ENCODE results near the gene ABCF2.

ABCF2 gene

DNA sequence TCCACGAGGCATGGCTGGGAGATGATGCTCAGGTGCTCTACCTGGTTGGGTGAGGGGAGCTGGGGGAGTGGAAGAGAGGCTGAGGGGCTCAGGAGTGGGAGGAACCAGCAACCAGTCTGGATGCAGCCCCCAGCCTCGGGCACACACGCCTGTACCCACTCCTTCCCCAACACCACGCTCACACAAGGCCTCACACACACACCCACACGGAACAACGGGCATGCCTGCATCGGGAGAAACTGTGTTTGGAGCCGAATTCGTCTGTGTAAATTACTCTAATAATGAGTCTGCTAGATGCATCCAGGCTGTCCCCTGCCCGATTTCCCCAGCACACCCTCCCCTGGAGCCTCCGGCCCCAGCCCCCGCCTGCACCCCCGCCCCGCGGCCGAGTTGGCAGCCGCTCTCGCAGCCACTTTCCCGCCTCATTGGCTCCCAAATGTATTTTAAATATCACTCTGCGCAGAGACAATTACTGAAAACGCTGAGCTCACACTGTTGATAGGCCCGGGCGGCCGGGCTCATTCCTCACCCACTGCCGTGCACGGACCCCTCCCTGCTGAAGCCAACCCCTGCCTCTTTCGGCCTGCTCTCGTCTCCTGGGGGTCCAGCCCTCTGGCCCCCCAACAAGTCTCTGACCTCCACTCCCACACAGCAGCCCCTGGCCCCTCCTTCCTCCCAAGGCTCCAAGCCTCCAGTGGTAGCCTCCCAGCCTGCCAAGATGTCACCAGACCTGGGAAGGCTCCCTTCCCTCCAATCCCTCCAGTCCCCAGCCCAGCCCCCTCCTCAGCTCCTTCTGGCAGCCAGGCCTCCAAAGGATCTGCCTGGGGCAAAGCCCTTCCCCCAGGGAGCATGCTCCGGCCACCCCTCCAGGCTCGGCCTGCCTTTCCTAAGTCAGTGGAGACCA, 27.8 kb downstream of the ABCF2 start:
- no peak overlapping the region for H3K4me3 ChIP-seq (ENCODE audit: control insufficient read depth in 1 of 7, extremely low read depth in 1 of 7, insufficient read depth in 4 of 7, low read depth in 2 of 7, low read length in 6 of 7)
- no peak overlapping the region for H3K27ac ChIP-seq (ENCODE audit: insufficient read depth in 1 of 2, low read depth in 1 of 2, low read length in 2 of 2, poor library complexity in 1 of 2, severe bottlenecking in 2 of 2)
- ChIA-PET CTCF (interaction anchor here (0.8 to 1.6 kb wide), 5 partner anchors 8 to 75 kb away, joined by 3 to 4 read pairs (median 3); no protein-coding TSS in a partner anchor), POLR2A (no interaction called here)
- H3K4me1 ChIP-seq (ENCODE audit: control extremely low read depth in 1 of 4, control insufficient read depth in 4 of 4, insufficient read depth in 4 of 4, low read length in 3 of 4), result peaks cover 0 to 5% (median 0%) of the 10 kb centered on the region in 4 experiments
- H3K36me3 ChIP-seq (ENCODE audit: control insufficient read depth in 4 of 4, insufficient read depth in 4 of 4, low read length in 3 of 4), result no peaks in the 10 kb centered on the region
- WGBS (ENCODE audit: insufficient coverage), result 93% methylated on average over 23 of the region's 30 CpGs
- no peak for DNase-seq
- H3K27me3 ChIP-seq (replicated peaks in 2 of 5; ENCODE audit: control insufficient read depth in 4 of 5, insufficient read depth in 5 of 5, low read length in 4 of 5), result peaks cover 0 to 30% (median 21%) of the 10 kb centered on the region in 5 experiments
- no peaks in the 10 kb centered on the region for H3K9me3 ChIP-seq (ENCODE audit: control extremely low read depth in 1 of 5, control insufficient read depth in 4 of 5, insufficient read depth in 2 of 5, low read depth in 1 of 5, low read length in 4 of 5)

DNA sequence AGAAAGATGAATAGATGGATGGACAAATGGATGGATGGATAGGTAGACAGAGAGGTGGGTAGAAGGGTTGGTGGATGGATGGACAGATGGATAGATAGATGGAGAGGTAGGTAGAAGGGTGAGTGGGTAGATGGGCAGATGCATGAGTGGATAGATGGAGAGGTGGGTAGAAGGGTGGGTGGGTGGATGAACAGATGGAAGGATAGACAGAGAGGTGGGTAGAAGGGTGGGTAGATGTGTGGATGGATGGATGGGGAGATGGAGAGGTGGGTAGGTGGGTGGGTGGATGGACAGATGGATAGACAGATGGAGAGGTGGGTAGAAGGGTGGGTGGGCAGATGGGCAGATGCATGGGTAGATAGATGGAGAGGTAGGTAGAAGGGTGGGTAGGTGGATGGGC, 29.1 kb downstream of the ABCF2 start:
- Histone ChIP-seq H3K9me3 (ENCODE audit: control extremely low read depth in 1 of 5, control insufficient read depth in 4 of 5, insufficient read depth in 2 of 5, low read depth in 1 of 5, low read length in 4 of 5) (no peaks in the 10 kb centered on the region), H3K27ac (ENCODE audit: insufficient read depth in 1 of 2, low read depth in 1 of 2, low read length in 2 of 2, poor library complexity in 1 of 2, severe bottlenecking in 2 of 2) (no peak overlapping the region), H3K4me3 (ENCODE audit: control insufficient read depth in 1 of 7, extremely low read depth in 1 of 7, insufficient read depth in 4 of 7, low read depth in 2 of 7, low read length in 6 of 7) (no peak overlapping the region), H3K4me1 (ENCODE audit: control extremely low read depth in 1 of 4, control insufficient read depth in 4 of 4, insufficient read depth in 4 of 4, low read length in 3 of 4) (peaks cover 0 to 5% (median 0%) of the 10 kb centered on the region in 4 experiments), H3K27me3 (replicated peaks in 2 of 5; ENCODE audit: control insufficient read depth in 4 of 5, insufficient read depth in 5 of 5, low read length in 4 of 5) (peaks cover 0 to 21% (median 14%) of the 10 kb centered on the region in 5 experiments), H3K36me3 (ENCODE audit: control insufficient read depth in 4 of 4, insufficient read depth in 4 of 4, low read length in 3 of 4) (no peaks in the 10 kb centered on the region)
- CTCF ChIA-PET, result no interaction called here
- POLR2A ChIA-PET, result no interaction called here
- DNase-seq, result no peak

DNA sequence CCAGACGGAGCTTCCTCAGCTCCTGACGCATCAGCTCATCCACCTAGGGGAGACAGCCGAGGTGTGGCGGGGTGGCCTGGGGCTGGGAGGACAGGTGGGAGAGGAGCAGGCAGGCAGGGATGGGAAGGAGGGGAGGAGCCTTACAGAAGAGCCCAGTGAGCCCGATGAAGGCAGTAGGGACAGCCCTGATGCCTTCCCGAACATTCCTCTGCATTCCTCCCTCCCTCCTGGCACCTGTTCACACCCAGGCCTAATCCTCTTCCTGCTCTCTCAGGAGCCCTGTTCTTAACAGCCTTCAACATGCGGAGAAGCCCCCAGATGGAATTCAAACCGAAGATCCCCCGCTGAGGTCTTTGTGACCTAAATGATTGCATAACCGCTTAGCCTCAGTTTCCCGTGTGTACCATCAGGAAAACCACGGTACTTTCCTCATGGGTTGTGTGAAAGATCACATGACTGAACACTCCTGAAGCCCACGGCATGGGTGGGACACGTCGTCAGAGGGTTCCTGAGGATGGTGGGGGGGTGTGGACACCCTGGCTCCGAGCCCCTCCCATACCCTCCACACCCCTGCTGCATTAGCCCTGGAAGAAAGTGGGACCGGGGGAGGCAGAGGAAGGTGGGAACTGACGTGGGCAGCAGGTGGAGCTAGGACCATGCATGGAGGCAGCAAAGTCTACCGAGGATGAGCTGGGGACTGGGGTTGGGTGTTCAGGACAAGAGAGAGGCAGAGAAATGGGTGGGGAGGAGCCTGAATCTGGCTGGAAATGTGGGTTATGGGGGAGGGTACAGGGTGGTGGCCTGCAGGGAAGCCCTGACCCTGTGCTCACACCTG, 31.2 kb downstream of the ABCF2 start:
- H3K36me3 ChIP-seq (ENCODE audit: control insufficient read depth in 4 of 4, insufficient read depth in 4 of 4, low read length in 3 of 4), result no peaks in the 10 kb centered on the region
- H3K4me3 ChIP-seq (ENCODE audit: control insufficient read depth in 1 of 7, extremely low read depth in 1 of 7, insufficient read depth in 4 of 7, low read depth in 2 of 7, low read length in 6 of 7), result no peak overlapping the region
- 52% methylated on average over 8 of the region's 19 CpGs for WGBS (ENCODE audit: insufficient coverage)
- peaks cover 0 to 17% (median 14%) of the 10 kb centered on the region in 5 experiments for H3K27me3 ChIP-seq (replicated peaks in 2 of 5; ENCODE audit: control insufficient read depth in 4 of 5, insufficient read depth in 5 of 5, low read length in 4 of 5)
- CTCF ChIA-PET, result interaction anchor here (0.7 to 1.7 kb wide), 3 partner anchors 19 to 85 kb away, joined by 3 read pairs; no protein-coding TSS in a partner anchor
- DNase-seq, result peak in 1 of 3 donors; percentile 7
- POLR2A ChIA-PET, result no interaction called here
- H3K27ac ChIP-seq (ENCODE audit: insufficient read depth in 1 of 2, low read depth in 1 of 2, low read length in 2 of 2, poor library complexity in 1 of 2, severe bottlenecking in 2 of 2), result no peak overlapping the region
- peaks cover 0 to 5% (median 0%) of the 10 kb centered on the region in 4 experiments for H3K4me1 ChIP-seq (ENCODE audit: control extremely low read depth in 1 of 4, control insufficient read depth in 4 of 4, insufficient read depth in 4 of 4, low read length in 3 of 4)
- H3K9me3 ChIP-seq (ENCODE audit: control extremely low read depth in 1 of 5, control insufficient read depth in 4 of 5, insufficient read depth in 2 of 5, low read depth in 1 of 5, low read length in 4 of 5), result no peaks in the 10 kb centered on the region

DNA sequence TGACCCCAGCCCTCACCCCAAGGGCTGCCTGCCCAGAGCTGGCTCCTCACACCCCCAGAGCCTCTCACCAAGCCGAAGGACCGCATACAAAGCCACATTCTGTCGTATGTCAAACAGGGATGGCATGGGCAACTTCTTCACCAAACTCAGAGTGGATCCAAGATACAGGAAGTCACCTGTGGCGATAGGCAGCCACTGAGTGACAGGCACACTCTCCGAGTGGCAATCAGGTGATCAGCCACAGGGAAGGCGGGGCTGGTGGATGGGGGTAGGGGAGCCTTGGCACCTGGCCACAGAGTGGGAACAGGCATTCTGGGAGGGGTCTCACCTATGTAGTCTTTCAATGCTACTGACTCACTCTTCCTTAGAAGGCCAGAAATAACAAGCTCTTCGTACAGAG, 32.8 kb downstream of the ABCF2 start:
- no peak for DNase-seq
- Histone ChIP-seq H3K9me3 (ENCODE audit: control extremely low read depth in 1 of 5, control insufficient read depth in 4 of 5, insufficient read depth in 2 of 5, low read depth in 1 of 5, low read length in 4 of 5) (no peaks in the 10 kb centered on the region), H3K27ac (ENCODE audit: insufficient read depth in 1 of 2, low read depth in 1 of 2, low read length in 2 of 2, poor library complexity in 1 of 2, severe bottlenecking in 2 of 2) (no peak overlapping the region), H3K27me3 (replicated peaks in 2 of 5; ENCODE audit: control insufficient read depth in 4 of 5, insufficient read depth in 5 of 5, low read length in 4 of 5) (peaks cover 0 to 20% (median 14%) of the 10 kb centered on the region in 5 experiments), H3K36me3 (ENCODE audit: control insufficient read depth in 4 of 4, insufficient read depth in 4 of 4, low read length in 3 of 4) (no peaks in the 10 kb centered on the region), H3K4me1 (ENCODE audit: control extremely low read depth in 1 of 4, control insufficient read depth in 4 of 4, insufficient read depth in 4 of 4, low read length in 3 of 4) (peaks cover 0 to 5% (median 0%) of the 10 kb centered on the region in 4 experiments), H3K4me3 (ENCODE audit: control insufficient read depth in 1 of 7, extremely low read depth in 1 of 7, insufficient read depth in 4 of 7, low read depth in 2 of 7, low read length in 6 of 7) (no peak overlapping the region)
- POLR2A ChIA-PET, result interaction anchor here (0.6 kb wide), 1 partner anchor 13 kb away, joined by 3 read pairs; no protein-coding TSS in a partner anchor
- WGBS (ENCODE audit: insufficient coverage), result 38% methylated on average over 3 of the region's 7 CpGs
- CTCF ChIA-PET, result interaction anchor here (0.8 to 1.7 kb wide), 2 partner anchors 26 to 83 kb away, joined by 3 read pairs; no protein-coding TSS in a partner anchor

DNA sequence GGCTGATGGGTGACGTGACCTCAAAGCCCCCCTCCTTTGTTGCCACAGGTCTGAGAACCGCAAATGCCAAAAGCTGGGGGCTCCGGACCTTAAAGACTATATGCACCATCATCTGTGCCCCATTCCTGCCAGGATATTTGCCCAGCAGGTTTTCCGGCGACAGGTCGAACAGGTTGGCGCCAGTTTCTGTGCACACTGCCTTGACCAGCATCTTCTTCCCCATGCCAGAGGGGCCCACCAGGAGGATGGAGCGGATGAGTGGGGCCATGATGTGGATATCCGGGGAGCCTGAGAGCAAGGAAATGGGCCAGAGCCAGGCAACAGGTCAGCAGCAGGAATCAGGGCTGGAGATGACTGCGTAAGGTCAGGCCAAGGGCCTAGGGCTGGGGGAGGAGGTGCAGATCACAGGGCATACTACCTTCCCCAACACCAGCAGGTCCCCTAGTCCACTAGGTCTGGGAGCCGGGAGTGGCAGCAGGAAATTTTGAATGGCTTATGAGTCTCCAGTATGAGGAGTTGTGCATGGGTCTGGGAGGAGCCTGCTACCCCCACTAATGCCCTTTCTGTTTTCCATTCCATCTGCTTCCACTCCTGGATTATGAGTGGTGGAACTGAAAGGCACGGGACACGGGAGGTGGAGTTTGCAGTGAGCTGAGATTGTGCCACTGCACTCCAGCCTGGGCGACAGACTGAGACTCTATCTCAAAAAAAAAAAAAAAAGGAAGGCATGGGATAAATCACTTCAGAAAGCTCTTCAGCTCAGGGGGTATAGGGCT, 33.6 kb downstream of the ABCF2 start:
- Histone ChIP-seq H3K36me3 (ENCODE audit: control insufficient read depth in 4 of 4, insufficient read depth in 4 of 4, low read length in 3 of 4) (no peaks in the 10 kb centered on the region), H3K27ac (ENCODE audit: insufficient read depth in 1 of 2, low read depth in 1 of 2, low read length in 2 of 2, poor library complexity in 1 of 2, severe bottlenecking in 2 of 2) (no peak overlapping the region), H3K4me3 (ENCODE audit: control insufficient read depth in 1 of 7, extremely low read depth in 1 of 7, insufficient read depth in 4 of 7, low read depth in 2 of 7, low read length in 6 of 7) (no peak overlapping the region), H3K4me1 (ENCODE audit: control extremely low read depth in 1 of 4, control insufficient read depth in 4 of 4, insufficient read depth in 4 of 4, low read length in 3 of 4) (peaks cover 0 to 5% (median 0%) of the 10 kb centered on the region in 4 experiments), H3K9me3 (ENCODE audit: control extremely low read depth in 1 of 5, control insufficient read depth in 4 of 5, insufficient read depth in 2 of 5, low read depth in 1 of 5, low read length in 4 of 5) (no peaks in the 10 kb centered on the region), H3K27me3 (replicated peaks in 2 of 5; ENCODE audit: control insufficient read depth in 4 of 5, insufficient read depth in 5 of 5, low read length in 4 of 5) (peaks cover 0 to 20% (median 14%) of the 10 kb centered on the region in 5 experiments)
- WGBS (ENCODE audit: insufficient coverage), result 98% methylated on average over 7 of the region's 14 CpGs
- DNase-seq, result no peak
- ChIA-PET POLR2A (interaction anchor here (0.6 kb wide), 1 partner anchor 12 kb away, joined by 3 read pairs; no protein-coding TSS in a partner anchor), CTCF (interaction anchor here (0.8 kb wide), 1 partner anchor 25 kb away, joined by 3 read pairs; no protein-coding TSS in a partner anchor)

DNA sequence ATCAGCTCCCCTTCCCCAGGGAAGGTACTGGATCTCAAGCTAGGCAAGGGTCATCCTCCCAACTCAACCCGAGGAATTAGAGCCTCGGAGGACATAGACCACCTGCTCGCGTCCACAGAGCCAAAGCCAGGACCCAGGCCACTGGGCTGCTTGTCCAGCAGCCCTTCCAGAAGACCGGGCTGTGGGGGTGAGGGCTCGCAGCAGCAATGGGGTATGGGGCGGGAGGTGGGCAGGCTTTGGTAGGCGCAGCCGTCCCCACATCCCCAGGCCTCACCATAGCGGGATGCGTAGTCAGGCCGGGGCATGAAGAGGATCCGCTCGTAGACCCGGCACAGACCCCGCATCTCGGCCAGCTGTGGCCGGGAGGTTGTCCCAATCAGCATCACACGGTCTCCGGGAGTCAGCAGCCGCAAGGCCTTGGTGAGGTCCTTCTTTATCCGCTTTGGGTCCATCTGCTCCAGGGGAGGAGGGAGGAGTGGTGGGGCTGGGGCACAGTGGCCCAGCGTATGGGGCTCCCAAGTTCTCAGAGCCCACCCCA, 34.9 kb downstream of the ABCF2 start:
- no peak for DNase-seq
- CTCF ChIA-PET, result interaction anchor here (1.2 kb wide), 1 partner anchor 28 kb away, joined by 4 read pairs; no protein-coding TSS in a partner anchor
- POLR2A ChIA-PET, result no interaction called here
- no peak overlapping the region for H3K4me3 ChIP-seq (ENCODE audit: control insufficient read depth in 1 of 7, extremely low read depth in 1 of 7, insufficient read depth in 4 of 7, low read depth in 2 of 7, low read length in 6 of 7)
- H3K36me3 ChIP-seq (ENCODE audit: control insufficient read depth in 4 of 4, insufficient read depth in 4 of 4, low read length in 3 of 4), result no peaks in the 10 kb centered on the region
- H3K9me3 ChIP-seq (ENCODE audit: control extremely low read depth in 1 of 5, control insufficient read depth in 4 of 5, insufficient read depth in 2 of 5, low read depth in 1 of 5, low read length in 4 of 5), result no peaks in the 10 kb centered on the region
- H3K27me3 ChIP-seq (replicated peaks in 2 of 5; ENCODE audit: control insufficient read depth in 4 of 5, insufficient read depth in 5 of 5, low read length in 4 of 5), result peaks cover 0 to 22% (median 14%) of the 10 kb centered on the region in 5 experiments
- H3K4me1 ChIP-seq (ENCODE audit: control extremely low read depth in 1 of 4, control insufficient read depth in 4 of 4, insufficient read depth in 4 of 4, low read length in 3 of 4), result peaks cover 0 to 5% (median 0%) of the 10 kb centered on the region in 4 experiments
- 98% methylated on average over 19 of the region's 23 CpGs for WGBS (ENCODE audit: insufficient coverage)
- no peak overlapping the region for H3K27ac ChIP-seq (ENCODE audit: insufficient read depth in 1 of 2, low read depth in 1 of 2, low read length in 2 of 2, poor library complexity in 1 of 2, severe bottlenecking in 2 of 2)

Data from common myeloid progenitor, CD34-positive (primary cell).